Stimulated activated CD4-positive, alpha-beta T cell treated with anti-CD3 and anti-CD28 coated beads, Interleukin-4, amount 100 ng/mL, for 24 hours (primary cell): Measurements from ENCODE around the gene CALML3.
"Not testable (repeated sequence)": the region's sequence is repeated elsewhere in the genome, so short reads cannot be mapped to it uniquely, and the experiment has no call there.

ENCODE experiments used
- DNase-seq: peaks from one replicate; pipeline ENCODE4 v3.0.0-alpha.2; 2020

The CALML3 gene

GRCh38 chr10:5524641-5525560 is at the start of gene CALML3:
CALML3 (plus strand) TSS chr10:5524961; CDS start chr10:5525086, 125 bp downstream.
- DNase-seq = no peak

- not testable (repeated sequence) for DNase-seq
These were observed 49.7 kb upstream of the CALML3 start for GRCh38 chr10:5475088-5475487.

GRCh38 chr10:5475974-5476807 is 48.6 kb upstream of the CALML3 start:
- DNase-seq = not testable (repeated sequence)

- DNase-seq = no peak
These were observed 47.7 kb upstream of the CALML3 start for GRCh38 chr10:5476918-5477525.

- no peak for DNase-seq
These were observed 46.6 kb upstream of the CALML3 start for GRCh38 chr10:5477948-5478693.

GRCh38 chr10:5478694-5479305 is 46.0 kb upstream of the CALML3 start:
- DNase-seq = no peak

GRCh38 chr10:5479481-5480161 is 45.1 kb upstream of the CALML3 start:
- no peak for DNase-seq

- DNase-seq = no peak
These were observed 44.4 kb upstream of the CALML3 start for GRCh38 chr10:5480162-5480941.

- DNase-seq = no peak
These were observed 43.6 kb upstream of the CALML3 start for GRCh38 chr10:5481121-5481520.

- no peak for DNase-seq
These were observed 42.7 kb upstream of the CALML3 start for GRCh38 chr10:5482016-5482415.

GRCh38 chr10:5484205-5484604 is 40.6 kb upstream of the CALML3 start:
- DNase-seq = no peak

- no peak for DNase-seq
These were observed 39.5 kb upstream of the CALML3 start for GRCh38 chr10:5485290-5485689.

- no peak for DNase-seq
These were observed 38.6 kb upstream of the CALML3 start for GRCh38 chr10:5485948-5486852.

- no peak for DNase-seq
These were observed 37.9 kb upstream of the CALML3 start for GRCh38 chr10:5486853-5487235.

GRCh38 chr10:5488272-5489161 is 36.2 kb upstream of the CALML3 start:
- DNase-seq = no peak

GRCh38 chr10:5490032-5490431 is 34.7 kb upstream of the CALML3 start:
- no peak for DNase-seq

- no peak for DNase-seq
These were observed 33.9 kb upstream of the CALML3 start for GRCh38 chr10:5490698-5491464.

GRCh38 chr10:5491477-5491876 is 33.3 kb upstream of the CALML3 start:
- DNase-seq = no peak
